Suppressor macrophage (primary cell): ENCODE results near the gene GPR160.
"Not testable (repeated sequence)": the region's sequence is repeated elsewhere in the genome, so short reads cannot be mapped to it uniquely, and the experiment has no call there.

Experiments
- DNase-seq, 4 experiments: peaks; one replicate each; pipeline ENCODE4 v3.0.0-alpha.2; 2020 to 2022
- total RNA-seq, 17 experiments: gene quantifications; one replicate each; lab custom pipeline; 2026; ENCODE audit warnings: mixed read lengths in 6 of 17, inconsistent platforms in 3 of 17; lab: John Stamatoyannopoulos, UW

GPR160 gene, protein sequence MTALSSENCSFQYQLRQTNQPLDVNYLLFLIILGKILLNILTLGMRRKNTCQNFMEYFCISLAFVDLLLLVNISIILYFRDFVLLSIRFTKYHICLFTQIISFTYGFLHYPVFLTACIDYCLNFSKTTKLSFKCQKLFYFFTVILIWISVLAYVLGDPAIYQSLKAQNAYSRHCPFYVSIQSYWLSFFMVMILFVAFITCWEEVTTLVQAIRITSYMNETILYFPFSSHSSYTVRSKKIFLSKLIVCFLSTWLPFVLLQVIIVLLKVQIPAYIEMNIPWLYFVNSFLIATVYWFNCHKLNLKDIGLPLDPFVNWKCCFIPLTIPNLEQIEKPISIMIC
- total RNA-seq: 3.0 to 27.6 (median 12.3) reads per million in 17 experiments

DNA sequence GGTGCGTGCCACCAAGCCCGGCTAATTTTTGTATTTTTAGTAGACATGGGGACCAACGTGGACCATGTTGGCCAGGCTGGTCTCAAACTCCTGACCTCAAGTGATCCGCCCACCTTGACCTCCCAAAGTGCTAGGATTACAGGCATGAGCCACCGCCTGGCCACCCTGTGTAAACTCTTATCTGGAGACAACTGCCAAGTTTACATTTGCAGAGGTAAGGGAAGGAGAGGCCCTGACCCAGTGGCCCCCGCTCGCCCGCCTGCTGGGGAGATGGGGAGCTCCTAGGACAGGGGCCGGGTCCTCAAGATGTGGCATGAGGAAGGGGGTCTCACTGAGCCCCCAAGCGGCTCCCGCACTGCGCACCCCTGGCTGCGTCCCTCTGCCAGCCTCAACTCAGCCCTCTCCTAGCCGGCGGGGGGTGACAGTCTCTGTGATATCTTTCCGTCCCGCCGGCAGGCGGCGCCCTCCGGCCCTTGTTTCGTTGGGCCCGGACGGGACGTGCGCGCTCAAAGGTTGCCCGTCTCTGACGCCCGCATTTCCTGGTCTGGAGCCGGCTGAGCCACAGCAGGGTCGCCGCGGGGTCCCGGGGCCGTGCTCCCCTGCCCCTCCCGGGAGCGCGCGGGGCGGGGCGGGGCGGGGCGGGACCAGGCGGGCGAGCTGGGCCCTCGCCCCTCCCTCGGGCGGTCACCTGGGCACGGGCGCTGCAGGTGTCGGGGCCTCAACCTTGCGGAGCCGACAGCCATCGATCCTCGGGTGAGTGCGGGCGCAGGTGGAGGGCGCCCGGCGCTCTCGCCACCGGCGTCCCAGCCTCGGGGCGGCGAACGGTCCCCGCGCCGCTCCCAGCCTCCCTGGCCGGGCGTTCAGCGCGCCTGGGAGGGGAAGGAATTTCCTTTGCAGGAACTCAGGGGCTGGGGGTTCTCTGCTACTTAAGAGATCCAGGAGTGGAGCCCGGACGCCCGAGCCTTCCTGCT is at the start of gene GPR160:
Gene GPR160 (plus strand): TSS at position 533 of the 971 bp plus-strand sequence. CDS start 45,978 bp downstream, outside the sequence.
- DNase-seq: peak; percentile 87 to 95 (median 92)

DNA sequence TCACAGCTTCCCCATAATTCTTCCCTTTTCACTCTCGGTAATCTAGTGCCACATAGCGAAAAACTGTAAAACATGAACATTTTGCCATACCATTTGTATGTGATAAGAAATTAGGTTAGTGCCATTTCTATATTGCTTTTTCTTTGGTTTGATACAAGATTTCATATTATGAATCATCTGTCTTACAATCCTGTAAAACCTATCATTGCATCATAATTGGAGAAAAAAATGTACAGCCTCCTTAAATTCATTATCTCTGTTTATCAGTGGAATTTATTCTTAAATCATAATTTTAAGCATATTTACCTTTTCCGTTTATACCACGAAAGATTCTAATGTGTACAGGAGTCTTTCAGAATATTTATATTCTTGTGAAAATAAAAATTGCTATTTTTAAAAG is 47.4 kb upstream of the GPR160 start:
- DNase-seq: no peak

DNA sequence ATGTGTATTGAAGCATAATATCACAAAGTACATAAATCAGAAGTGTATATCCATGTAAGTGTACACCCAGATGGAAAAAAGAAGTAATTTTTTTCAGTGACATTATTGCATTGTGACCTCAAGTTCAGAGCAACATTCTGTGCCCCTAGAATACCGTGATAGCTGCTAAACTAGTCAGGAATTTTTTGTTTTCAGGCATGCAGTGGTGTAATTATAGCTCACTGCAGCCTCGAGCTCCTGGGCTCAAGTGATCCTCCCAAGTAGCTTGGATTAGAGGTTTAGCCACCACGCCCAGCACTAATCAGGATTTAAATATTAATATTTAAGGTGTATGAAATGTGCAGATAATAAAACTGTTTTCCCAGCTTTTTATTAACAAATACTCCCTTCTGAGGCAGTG is 45.6 kb upstream of the GPR160 start:
- no peak for DNase-seq

DNA sequence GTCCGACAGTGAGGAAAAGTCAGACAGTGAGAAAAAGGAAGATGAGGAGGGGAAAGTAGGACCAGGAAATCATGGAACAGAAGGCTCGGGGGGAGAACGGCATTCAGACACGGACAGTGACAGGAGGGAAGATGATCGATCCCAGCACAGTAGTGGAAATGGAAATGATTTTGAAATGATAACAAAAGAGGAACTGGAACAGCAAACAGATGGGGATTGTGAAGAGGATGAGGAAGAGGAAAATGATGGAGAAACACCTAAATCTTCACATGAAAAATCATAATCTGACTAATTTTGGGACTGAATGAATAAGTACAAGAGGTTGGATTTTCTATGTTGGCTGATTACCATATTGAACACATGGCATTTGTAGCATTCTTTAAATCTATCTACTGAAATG is 45.0 kb upstream of the GPR160 start:
- DNase-seq: no peak

DNA sequence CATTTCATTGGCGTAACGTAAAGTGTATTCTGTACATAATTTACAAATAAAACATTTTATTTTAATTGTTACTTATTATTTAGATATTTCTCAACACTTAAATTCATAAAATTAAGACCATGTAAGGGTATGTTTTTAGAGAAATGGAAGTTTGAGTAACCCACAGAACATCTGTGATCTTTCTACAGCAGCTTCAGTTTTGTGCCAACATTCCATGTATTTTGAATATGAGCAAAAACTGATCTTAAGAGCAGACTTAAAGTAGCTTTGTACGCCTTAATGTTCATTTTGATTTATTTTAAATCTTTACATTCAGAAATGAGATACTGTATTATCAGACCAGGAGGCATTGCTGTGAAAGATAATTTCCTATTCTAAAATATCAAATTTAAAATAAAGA is 44.0 kb upstream of the GPR160 start:
- no peak for DNase-seq

DNA sequence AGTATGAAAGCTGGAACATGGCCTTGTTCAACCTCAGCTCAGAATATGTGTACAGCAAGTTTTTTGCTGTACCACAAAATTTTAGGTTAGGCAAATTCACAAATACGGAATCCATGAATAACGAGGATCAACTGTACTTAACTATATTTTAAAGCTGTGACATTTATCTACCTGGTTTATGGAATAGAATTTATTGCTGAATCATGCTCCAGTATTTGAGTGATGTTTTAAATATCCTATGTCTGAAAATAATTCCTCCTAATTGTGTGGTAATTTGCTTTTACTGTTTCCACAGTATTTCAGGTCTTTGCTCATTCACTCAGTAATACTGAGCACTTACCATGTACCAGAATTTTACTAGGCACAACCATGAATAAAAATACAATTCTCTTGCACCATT is 41.7 kb upstream of the GPR160 start:
- no peak for DNase-seq

DNA sequence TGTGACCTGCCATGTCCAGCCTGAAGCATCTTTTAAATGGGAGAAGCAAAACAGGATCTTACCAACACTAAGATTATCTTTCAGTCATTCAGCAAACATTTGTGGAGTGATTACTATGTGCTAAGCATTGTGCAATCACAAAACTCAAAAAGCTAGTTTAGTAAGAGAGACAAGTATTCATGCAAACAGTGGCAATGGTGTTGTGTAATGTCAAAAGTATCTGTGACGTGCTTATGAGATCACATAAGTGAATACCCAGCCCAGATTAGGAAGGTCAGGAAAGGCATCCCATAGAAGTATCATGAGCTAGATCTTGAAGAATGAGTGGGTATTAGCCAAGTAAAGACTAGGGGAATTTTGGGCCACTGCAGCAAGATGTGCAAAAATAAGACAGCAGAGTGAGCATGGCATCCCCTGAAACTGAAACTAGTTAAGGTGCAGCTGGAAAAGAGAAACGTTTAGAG is 39.1 kb upstream of the GPR160 start:
- peak in 2 of 4 experiments; percentile 18 to 19 for DNase-seq

DNA sequence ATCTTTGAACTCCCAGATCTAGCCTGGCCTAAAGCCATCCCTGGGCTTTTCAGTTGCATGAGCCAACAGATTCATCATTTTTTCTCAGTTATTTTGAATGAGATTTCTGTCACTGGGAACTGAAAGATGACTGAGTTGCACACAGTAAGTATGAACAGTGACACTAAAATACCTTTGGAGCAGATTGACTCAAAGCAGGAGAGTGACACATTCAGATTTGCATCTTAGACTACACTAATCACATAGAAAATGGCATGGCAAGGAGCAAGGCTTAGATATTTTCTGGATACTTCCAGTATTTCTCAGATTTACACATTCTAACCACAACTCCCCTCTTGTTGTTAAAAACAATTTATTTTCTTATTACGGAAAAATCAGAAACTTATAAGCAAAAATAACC is 38.4 kb upstream of the GPR160 start:
- no peak for DNase-seq

DNA sequence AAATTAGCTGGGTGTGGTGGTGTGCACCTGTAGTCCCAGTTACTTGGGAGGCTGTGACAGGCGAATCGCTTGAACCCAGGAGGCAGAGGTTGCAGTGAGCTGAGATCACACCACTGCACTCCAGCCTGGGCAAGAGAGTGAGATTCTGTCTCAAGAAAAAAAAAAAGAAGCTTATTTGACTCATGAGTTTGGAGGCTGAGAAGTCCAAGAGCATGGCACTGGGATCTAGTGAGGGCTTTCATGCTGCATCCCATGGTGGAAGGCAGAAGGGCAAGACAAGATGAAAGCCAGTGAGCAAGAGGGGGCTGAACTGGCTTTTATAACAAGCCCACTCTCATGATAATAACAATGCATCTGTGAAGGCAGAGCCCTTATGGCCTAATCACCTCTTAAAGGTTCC is 37.7 kb upstream of the GPR160 start:
- DNase-seq: no peak

DNA sequence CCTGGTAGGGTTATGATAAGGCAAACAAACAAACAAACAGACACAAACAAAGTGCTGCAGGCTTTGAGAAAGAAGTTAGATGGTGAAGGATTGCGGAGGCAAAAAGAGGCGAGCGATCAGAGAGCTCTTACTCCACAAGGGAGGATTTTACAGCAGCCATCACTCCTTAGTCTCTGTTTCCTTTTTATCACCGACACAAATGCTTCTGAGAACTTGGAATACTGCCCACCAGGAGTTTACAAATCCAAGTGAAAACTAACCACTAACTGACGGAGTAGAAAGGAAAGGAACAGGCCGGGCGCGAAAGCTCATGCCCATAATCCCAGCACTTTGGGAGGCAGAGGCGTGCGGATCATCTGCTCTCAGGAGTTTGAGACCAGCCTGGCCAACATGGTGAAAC is 35.6 kb upstream of the GPR160 start:
- DNase-seq: no peak

DNA sequence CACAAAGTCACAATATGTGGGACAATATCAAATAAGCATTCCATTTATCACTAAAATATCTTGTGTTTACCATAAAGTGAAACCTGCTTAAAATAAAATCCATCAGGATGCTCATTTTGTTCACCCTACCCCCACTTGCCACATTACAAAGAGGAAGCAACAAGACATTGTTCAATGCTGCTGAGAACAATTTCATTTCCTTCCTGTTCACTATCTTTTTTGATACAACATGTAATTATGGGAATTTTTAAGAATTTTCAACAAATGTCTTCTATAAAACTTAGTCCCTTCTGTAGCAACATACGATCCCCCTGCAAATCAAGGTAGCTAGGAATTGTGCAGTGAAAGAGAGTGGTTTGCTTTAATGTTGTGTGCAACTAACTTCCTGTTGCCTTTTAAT is 34.9 kb upstream of the GPR160 start:
- peak in 3 of 4 experiments; percentile 21 to 52 (median 46) for DNase-seq

DNA sequence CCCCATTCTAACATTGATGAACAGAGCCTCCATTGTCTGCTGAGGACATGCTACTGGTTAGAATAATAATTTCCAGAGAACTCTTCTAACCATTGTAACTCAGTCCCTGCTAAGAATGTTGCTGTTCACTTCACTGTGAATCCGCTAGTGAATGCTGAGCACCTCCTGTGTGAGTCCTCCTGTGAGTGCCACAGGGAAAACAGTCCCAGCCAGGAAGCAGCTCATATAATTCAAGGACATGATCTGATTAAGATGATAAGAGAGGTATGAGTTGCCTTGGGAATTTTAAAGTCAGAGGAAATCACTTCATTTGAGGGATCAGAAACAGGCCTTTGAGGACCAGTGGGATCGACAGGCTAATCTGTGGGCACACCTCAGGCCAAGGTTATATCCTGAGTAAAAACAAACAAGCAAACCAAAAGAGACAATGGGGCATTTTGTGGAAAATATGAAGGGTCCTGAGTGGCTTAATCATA is 33.9 kb upstream of the GPR160 start:
- no peak for DNase-seq

DNA sequence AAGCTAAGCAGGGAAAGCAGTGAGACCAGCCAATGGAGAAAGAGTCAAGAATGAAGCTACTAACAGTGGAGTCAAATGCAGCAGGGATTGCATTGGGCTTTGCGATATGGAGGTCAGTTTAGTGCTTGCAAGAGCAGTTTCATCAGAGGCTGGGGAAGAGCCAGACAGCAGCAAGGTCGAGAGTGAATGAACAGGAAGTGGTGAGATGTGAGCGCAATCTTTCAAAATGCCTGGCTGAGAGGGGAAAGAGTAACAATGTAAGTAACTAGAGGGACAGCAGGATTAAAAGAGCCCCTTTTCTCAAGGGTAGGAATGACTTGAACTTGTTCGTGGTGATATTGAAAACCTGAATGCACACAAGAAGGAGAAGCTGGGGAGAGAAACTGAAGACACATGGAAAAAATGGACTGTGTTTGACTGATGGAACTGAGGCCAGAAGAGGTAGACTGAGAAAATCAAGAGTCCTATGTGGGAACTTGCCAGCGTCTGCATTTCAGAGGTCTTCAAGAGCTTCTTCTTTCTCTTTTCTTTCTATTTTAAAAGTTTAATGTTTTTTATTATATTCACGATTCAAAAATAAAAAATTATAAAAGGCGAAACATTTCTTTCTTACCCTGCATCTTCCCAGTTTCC is 30.6 kb upstream of the GPR160 start:
- peak; percentile 68 to 81 (median 78) for DNase-seq

DNA sequence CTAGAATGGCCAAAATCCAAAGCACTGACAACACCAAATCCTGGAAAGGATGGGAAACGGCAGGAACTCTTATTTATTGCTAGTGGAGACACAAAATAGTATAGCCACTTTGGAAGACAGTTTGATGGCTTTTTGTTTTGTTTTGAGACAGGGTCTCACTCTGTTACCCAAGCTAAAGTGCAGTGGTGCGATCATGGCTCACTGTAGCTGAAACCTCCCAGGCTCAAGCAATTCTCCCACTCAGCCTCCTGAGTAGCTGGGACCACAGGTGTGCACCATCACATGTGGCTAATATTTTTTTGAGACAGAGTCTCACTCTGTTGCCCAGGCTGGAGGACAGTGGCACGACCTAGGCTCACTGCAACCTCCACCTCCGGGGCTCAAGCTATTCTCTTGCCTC is 27.3 kb upstream of the GPR160 start:
- DNase-seq: no peak

DNA sequence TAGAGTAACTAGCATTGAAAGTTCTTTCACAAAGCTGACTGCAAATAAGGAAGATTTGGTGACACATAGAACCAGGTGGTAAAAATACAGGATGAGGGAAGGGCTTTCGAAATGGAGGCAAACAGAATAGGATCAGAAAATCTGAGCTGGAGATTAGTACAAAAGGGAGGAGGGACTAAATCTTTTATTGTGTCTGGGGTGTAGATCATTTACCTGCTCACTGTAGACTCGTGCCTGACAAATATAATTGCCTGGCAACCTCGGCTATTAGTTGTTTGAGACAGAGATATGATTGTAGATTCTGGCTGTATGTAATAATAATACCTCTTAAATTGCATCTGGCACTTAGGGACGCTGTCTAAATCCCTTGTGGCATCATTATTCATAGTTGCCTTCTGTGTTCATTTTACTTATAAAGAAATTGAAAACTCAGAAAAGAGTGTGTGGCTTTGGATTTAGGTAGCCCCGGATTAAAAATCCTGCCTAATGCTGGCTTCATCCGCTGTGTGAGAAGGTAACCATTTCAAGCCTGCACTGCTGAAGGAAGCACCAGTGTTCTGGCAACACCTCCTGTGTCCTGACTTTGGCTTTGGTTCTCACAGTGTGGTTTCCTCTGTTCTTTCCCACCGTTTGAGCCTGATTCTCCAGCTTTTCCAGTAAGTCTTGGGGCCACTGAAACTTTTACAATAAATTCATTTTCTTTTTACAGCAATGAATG is 25.0 kb upstream of the GPR160 start:
- no peak for DNase-seq

DNA sequence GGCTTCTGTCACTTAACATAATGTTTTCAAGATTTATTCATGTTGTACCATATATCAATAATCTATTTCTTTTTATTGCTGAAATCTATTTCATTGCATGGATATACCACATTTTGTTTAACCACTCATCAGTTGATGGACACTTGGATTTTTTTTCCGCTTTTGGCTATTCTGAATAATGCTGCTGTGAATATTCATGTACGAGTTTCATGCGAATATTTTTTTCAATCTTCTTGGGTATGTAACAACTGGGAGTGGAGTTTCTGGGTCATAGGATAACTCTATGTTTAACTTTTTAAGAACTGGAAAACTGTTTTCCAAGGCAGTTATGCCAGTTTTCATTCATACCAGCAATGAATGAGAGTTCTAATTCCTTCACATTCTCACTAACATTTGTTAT is 21.7 kb upstream of the GPR160 start:
- DNase-seq: no peak

DNA sequence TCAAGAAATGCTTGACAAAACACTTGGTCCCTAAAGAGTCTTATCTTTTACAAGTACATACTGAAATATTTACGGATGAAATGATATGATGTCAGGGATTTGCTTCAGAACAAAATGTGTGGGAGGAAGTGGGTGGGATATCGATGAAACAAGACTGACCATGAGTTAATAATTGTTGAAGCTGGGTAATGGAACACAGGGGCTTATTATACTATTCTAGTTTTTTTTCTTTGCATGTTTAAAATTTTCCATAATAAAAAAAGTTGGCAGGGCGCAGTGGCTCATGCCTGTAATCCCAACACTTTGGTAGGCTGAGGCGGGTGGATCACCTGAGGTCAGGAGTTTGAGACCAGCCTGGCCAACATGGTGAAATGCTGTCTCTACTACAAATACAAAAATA is 18.5 kb upstream of the GPR160 start:
- not testable (repeated sequence) for DNase-seq

DNA sequence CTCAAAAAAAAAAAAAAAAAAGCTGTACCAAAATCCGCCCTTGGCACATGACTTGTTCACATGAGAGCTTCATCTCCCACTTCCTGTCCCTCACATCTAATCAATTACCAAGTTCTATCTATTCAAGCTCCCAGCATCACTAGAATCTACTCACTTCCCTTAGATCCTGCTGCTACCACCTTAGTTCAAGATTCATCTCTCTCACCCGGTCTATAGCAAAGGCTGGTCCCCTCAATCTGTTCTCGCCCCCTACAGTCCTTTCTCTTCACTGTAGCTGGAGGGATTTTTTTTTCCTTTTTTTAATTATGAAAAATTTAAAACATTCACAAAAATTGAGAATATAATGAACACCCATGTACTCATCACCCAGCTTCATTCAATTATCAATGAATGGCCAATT is 16.7 kb upstream of the GPR160 start:
- no peak for DNase-seq

DNA sequence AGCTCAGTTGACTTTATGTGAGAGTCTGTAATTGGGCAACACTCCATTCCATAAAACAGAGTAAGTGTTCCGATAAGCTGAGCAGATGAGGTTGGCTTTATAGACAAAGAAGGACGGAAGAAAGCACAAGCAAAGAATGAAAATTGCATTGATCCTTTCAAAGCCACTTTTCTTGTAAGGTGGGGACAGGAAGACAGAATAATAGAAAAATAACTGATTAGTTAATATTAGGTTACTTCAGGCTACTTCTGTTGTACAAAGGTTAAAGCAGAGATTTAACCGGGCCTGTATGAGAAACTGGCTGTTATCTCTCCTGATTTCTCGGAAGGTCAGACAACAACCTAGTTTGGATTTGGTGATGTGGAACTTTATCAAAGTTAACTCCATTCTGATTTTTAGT is 15.5 kb upstream of the GPR160 start:
- no peak for DNase-seq

DNA sequence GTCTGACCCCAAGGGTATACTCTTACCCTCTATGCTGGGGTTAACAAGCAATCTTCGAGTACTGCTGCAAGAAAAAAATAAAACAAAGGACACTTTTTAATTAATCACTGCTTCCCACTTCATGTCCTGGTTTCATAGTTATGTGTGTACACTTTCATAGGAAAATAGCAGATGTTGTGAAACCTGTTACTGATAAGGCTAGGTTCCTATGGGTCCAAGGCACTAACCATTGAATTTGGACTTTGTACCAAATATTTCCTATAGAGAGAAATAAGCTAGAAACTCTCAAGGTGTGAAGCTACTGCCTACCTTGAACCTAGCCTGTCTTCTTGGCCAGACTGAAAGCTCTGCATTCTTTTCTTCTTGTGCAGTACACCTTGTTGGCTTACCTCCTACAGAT is 14.6 kb upstream of the GPR160 start:
- no peak for DNase-seq

DNA sequence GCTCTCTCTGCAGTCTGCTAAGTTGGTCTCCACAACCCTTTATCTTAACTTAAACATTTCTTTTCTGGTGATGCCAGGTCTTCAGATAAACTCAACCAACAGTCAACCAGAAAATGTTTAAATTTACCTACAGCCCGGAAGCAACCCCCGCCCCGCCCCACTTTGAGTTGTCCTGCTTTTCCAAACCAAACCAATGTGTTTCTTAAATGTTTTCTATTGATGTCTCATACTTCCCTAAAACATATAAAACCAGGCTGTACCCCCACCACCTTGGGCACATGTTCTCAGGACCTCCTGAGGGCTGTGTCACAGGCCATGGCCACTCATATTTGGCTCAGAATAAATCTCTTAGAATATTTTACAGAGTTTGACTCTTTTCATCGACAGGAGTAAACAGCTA is 13.2 kb upstream of the GPR160 start:
- no peak for DNase-seq
